ENCODE measurements around the gene PIK3R3.
"Not testable (repeated sequence)": the region's sequence is repeated elsewhere in the genome, so short reads cannot be mapped to it uniquely, and the experiment has no call there.

Gene PIK3R3

DNA sequence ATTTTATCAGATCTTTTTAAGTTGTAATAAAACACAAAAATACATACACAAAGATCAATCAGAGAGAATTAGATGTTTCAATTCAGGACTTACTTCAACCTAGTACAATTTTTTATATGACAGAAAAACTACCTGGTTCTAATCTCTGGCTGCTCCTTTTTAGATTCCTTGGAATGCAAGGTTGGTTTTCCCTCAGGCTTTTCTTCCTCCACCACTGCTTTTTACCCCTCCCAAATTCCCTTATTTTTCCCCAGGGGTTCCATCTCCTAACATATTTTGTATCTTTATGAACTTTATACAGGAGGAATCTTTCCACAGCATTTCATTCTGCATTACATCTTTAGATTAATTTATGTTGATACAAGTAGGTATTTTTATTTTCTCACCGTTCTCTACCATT, 33.2 kb downstream of the PIK3R3 start:
- no peak for DNase-seq

DNA sequence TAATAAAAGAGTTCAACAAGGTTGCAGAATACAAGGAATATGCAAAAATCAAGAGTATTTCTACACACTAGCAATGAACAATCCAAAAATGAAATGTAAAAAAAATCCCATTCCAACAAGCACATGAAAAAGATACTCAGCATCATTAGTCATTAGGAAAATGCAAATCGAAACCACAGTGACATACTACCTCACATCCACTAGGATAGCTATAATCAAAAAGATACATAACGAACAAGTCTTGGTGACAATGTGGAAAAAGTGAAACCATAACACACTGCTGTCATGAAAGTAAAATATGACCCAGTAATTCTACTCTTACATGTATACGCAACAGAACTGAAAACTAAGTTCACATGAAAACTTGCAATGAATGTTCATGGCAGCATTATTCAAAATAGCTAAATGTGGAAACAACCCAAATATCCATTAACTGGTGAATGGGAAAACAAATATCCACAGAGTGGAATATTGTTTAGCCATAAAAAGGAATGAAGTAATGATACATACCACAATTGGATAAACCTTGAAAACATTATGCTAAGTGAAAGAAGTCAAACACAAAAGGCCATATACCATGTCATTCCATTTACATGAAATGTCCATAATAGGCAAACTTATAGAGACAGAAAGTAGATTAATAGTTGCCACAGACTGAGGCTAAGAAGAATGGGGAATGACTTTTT, 34.3 kb downstream of the PIK3R3 start:
- DNase-seq = no peak

DNA sequence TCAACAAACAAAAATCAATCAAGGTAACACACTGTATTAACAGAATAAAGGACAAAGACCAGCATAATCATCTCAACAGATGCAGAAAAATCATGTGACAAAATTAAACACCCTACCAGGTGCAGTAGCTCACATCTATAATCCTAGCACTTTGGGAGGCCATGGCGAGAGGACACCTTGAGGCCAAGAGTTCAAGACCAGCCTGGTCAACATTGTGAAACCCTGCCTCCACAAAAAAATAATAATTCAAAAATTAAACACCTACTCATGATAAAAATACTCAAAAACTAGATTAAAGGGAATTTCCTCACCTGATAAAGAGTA, 35.3 kb downstream of the PIK3R3 start:
- DNase-seq = no peak

DNA sequence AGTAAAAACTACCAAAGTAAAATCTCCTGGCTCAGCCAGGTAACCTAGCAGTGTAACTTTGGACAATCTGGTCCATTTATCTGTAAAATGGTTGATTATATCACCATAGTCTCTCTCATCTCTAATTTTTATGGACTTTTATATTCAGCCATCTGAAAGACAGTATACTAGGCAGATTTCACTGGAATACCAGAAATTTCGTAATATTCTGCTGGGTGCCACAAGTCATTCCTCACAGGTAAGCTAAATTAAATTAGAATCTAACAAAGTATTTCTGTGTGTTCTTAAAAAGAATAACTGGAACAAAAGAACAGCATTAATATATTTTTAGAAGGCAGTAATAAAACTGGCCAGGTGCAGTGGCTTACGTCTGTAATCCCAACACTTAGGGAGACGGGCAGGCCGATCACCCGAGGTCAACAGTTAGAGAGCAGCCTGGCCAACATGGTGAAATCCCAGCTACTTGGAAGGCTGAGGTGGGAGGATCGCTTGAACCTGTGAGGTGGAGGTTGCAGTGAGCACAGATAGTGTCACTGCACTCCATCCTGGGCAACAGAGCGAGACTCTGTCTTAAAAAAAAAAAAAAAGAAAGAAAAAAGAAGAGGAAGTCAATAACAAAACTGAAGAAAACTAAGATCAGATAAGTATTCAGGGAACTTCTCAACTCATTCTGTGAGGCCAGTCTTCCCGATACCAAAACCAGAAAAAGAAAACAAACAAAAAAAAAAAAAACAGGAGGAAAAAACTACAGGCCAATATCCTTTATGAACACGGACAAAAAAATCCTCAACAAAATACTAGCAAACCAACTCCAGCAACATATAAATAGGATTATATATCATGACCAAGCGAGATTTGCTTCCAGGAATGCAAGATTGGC, 35.9 kb downstream of the PIK3R3 start:
- peak; percentile 4 for DNase-seq

DNA sequence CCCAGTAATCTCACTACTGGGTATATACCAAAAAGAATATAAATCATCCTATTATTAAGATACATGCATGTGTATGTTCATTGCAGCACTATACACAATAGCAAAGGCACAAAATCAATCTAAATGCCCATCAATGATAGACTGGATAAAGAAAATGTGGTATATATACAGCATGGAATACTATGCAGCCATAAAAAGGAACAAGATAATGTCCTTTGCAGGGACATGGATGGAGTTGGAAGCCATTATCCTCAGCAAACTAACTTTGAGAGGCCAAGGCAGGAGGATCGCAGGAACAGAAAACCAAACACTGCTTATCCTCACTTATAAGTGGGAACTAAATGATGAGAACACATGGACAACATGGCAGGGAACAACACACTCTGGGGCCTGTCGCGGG, 37.3 kb downstream of the PIK3R3 start:
- not testable (repeated sequence) for DNase-seq

DNA sequence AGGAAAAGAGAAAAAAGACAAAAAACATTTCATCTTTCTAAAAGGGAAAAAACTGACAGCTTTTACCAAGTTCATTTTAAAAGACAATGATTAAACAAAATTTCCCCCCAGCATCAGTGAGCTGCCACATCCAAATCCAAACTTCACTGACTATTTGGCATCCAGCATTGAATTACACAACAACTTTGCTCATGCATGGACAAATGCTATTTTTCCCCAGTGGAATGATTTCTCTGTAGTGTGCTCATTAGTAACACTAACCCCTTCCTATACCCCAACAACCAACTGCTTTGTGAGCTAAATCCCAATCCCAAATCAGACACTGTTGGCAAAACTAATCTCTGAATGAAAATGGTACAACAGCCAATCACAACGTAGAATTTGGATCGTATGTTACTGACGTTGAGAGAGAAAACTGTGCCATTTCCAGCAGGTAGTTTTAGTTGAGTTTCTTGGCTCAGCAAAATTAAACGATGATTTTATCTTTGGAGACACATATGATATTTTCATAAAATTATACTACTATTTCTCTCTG, 37.9 kb downstream of the PIK3R3 start:
- DNase-seq = no peak

DNA sequence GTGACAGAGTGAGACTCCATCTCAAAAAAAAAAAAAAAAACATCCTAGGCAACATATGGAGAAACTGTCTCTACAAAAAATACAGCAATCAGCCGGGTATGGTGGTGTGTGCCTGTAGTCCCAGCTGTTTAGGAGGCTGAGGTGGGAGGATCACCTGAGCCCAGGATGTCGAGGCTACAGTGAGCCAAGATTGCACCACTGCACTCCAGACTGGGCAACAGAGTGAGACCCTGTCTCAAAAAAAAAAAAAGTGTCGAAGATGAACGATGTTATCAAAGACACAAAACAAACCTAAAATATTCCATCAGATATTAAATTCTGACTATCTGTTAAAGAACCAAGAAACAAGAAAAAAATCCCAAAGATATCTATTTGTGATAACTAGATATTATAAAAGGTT, 38.6 kb downstream of the PIK3R3 start:
- DNase-seq = not testable (repeated sequence)

DNA sequence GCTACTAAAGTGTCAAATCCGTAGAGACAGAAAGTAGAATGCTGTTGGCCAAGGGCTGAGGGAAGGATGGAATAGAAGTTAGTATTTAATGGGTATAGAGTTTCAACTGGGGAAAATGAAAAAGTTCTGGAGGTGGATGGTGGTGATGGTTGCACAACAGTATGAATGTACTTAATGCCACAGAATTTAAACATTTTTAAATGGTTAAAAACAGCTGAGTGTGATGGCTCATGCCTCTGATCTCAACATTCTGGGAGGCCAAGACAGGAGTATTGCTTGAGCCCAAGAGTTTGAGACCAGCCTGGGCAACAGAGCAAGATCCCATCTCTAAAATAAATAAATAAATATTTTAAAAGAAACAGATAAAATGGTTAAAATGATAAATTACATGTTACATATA, 44.5 kb downstream of the PIK3R3 start:
- no peak for DNase-seq

DNA sequence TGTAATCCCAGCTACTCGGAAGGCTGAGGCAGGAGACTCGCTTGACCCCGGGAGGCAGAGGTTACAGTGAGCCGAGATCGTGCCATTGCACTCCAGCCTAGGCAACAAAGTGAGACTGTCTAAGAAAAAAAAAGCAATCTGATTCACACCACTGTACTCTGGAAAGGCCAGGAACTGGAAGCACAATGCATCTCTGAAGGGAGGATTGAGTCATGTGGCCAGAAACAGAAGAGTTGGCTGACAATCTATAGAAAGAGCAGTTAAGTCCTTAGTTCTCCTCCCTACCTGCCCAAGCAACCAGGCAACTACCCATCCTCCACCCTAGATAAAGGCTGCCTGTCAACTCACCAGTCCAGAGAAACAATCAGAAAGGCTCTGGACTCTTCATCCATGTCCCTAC, 45.9 kb downstream of the PIK3R3 start:
- DNase-seq = no peak

DNA sequence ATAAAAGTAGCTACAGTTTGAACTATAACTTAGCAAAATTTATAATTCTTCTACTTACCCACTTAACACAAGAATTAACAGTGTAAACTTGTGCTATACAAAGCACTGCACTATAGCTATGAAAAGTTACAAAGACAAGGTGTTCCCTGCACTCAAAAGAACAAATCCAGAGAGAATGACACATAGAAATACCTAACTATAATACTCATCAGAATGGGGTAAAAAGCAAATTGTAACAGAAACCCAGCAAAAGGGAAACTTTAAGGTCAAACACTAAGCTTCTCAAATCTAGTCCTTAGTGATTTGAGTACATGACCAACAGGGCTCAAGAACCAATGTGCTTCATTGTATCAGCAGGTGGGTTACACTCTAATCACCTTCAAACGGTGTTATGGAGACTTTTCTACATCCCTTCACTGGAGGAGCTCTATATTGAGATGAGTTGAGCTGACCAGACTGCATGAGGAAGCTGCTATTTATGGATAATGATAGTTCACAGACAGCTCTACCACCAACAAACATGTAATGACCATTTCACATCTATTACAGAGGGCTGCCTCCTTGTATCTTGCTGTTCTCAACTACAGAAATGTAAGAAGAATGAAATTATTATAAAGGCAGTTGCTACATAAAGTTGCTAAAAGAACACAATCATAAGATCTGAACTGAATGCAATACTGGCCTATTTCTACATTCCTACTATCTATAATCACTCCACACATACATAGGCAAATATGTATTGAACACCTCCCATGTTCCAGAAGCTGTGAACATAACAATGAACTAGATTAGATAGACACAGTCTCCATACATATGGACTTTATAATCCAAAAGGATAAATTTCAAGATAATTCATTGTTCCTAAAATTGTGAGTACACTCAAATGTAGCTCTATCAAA, 47.6 kb downstream of the PIK3R3 start:
- no peak for DNase-seq

DNA sequence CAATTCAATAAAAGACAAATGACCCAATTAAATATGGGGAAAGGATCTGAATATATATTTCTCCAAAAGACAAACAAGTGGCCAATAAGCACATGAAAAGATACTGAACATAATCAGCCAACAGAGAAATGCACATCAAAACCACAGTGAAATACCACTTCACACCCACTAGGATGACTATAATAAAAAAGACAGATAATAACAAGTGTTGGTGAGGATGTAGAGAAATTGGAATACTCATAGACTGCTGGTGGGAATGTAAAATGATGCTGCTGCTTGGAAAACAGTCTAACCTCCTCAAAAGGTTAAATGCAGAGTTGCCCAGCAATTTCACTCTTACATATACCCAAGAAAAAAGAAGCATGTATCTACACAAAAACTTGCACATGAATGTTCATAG, 48.9 kb downstream of the PIK3R3 start:
- no peak for DNase-seq

DNA sequence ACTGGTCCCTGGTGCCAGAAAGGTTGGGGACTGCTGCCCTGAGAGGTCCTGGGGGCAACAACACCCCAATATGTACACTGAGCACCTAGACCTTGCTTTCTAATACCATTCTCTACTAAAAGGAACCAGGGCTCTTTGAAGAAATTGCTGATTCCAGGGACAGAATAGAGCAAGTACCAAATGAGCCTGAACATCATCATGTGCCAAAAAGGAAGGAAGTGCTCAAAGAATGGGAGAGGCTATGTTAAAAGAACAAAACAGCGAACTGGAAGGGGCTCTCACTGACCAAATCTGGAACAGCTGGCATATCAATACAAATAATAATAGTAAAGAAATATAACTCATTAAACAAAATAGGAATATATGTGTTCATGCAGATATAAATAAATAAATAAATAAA, 50.8 kb downstream of the PIK3R3 start:
- no peak for DNase-seq

DNA sequence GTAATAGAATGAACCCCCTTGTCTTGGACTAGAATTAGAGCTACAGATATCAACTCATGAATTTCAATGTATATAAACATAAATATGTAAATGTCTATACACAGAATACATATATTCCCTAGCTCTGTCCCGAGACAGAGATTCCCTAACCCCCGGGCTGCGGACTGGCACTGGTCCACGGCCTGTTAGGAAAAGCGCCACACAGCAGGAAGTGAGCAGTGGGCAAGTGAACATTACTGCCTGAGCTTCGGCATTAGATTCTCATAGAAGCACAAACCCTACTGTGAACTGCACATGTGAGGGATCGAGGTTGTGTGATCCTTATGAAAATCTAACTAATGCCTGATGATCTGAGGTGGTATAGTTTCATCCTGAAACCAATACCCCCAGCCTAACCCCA, 51.2 kb downstream of the PIK3R3 start:
- DNase-seq = no peak

DNA sequence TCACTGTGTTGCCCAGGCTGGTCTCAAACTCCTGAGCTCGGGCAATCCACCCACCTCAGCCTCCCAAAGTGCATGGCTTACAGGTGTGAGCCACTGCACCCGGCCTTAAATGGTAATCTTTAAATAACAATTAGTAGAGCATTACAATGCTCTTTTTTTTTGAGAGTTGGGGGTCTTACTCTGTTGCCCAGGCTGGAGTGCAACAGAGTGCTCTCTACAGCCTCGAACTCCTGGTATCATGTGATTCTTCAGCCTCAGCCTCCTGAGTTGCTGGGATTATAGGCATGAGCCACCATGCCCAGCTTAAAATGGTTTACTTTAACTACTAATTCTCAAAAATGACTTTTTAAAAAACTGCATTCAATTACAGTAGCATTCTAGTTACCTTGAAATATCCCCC, 52.2 kb downstream of the PIK3R3 start:
- no peak for DNase-seq

DNA sequence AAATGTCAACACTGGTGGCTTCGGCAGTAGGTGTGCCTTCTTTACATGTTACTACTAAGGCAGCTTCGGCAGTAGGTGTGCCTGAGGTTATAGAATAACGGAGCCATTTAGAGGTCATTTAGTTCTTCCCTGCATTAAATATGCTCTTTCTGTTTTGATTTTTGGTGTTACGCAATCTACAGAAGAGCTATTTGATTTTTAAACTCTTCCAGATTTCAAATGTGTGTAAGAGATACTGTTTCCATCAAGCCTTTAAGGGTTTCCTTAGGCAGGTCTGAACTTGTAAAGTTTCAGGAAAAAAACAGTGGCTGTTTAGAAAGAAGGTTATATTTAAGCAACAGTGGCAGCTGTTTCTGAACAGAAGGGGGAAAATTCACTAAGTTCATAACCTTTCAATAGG, 54.8 kb downstream of the PIK3R3 start:
- no peak for DNase-seq

DNA sequence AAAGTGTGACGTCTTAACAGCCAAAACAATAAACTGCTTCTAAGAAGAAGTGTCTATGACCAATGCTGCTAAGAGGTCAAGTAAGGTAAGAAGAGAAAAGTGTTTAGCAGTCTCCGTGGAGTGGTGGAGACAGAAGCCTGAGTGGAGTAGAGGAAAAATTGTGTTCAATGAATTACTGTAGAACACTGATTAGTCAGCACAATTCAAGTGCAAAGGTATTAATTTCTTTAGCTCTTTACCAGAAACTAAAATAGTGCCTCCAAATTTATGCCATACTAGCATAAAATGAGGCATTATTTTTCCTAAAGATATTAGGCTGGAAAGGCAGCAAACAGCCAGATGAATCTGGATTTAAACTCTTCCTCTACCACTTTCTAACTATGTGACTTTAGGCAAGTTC, 56.1 kb downstream of the PIK3R3 start:
- no peak for DNase-seq

DNA sequence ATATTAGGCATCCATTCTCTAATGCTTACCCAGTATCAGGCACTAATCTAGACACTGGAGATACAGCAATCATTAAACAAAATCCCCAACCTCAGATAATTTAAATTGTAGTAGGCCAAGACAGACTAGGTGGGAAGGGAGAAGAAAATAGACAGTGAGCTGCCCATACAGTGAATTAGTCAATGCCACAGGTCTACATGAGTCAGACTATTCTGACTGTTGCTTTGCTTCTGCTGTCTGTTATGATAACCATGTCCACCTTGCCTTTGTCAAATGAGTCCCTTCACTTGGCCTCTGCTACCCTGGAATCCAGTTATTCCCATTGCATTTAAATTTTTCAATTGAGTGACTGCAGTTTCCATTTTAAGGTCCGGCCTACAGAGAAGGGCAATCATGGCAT, 59.5 kb downstream of the PIK3R3 start:
- DNase-seq = no peak

DNA sequence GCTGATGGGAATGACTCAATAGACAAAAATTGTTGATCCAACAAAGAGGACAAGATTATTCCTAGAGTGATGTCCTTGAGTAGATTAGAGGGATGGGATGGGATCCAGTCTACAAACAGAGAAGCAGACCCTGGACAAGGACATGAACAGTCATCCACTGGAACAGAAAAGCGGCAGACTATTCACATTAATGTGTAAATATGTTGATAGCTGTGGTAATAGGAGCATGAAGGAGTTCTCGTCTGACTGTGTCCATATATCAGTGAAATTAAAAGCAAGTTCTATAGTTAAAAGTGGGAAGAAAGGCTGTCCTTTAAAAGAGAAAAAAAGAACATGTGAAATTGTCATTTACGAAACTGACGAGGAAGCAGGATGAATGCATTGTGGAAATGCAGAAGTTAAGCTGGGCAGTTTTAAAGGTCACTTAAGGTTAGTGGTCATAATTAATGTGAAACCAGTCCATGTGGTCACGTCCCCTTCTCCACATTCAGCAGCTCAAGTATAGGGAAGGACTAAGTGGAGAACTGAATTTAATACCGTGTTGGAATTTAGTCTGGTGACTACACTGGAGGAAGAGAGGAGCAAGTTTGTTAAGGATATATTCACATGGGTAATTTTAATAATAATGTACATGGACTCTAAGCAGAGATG, 62.1 kb downstream of the PIK3R3 start:
- DNase-seq = no peak

DNA sequence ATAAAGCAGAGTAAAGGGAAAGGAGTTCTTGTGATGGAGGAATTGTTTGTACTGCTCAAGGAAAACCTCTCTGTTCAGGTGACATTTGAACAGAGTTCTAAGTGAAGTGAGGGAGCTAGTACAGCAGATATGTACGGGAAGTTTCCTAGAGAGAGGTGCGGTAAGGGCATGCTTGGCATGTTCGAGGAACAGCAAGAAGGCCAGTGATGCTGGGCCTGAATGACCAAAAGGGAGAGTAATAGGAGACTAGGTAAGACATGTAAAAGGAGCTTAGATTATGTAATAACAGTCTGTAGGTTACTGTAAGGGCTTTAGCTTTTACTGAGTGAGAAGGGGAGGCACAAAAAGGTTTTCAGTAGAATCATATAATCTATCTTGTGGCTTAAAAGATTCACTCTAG, 63.9 kb downstream of the PIK3R3 start:
- DNase-seq = no peak

DNA sequence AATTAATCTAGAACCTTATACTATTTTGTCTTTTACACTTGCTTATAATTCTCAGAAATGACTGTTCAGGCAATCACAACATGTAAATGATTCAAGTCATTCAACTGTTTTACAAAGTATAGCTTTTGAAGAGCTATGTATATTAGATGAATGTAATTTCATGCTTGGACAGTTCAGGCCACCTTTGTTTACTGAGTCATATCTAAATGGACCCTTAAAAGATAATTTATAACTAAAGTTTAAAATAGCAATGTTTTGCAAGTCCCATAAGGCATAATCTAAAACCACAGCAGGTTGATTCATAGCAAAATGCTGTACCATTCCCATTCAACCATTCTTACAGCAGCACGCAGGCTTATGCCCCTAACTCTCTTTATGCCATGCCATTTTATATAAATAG, 64.8 kb downstream of the PIK3R3 start:
- no peak for DNase-seq

DNA sequence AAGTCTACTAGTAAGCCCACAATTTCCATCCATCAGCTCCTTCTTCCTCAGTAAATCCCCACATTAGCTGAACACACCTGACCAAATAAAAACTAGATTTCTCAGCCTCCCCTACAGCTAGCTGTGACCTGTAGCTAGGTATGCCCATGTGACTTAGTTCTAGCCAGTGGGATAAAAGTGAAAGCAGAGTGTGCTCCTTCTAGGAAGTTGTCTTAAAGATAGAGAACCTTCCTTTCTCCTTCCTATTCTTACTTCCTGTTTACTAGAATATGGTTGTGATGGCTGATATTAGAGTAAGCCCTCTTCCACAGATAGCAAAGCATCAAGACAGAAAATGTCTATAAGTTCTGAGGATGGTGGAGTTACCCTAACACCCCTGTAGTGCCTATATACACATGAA, 67.0 kb downstream of the PIK3R3 start:
- DNase-seq = no peak

DNA sequence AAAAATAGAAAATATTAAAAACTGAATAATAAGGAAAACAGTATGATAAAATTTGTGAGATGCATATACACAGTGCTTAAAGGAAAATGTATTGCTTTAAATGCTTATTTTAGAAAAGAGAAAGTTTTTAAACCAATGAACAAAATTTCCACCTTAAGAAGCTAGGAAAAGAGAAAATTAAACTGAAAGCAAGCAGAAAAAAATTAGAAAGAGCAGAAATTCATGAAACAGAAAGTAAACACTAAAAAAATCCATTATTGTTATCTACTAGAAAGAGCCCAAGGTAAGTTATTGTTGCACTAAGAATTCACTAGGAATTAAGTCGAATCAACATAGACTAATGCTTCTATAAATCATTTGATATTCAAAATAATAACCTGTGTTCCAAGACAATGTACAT, 67.7 kb downstream of the PIK3R3 start:
- no peak for DNase-seq

Data from SHP77 treated with DMSO at 0.1 percent for 48 hours (cell line).